GM19324 (cell line): ENCODE results near the gene UGT1A5.

Experiments
- ATAC-seq: cut with Tn5 transposase; IDR thresholded peaks from one replicate; pipeline ENCODE4 v1.9.1; 2021; ENCODE audit warnings: mild to moderate bottlenecking, moderate library complexity; ENCODE audit not compliant: unreplicated experiment, low FRiP score

The UGT1A5 gene

GRCh38 chr2:233821709-233822100 is 109.0 kb downstream of the UGT1A5 start:
- ATAC-seq, result no peak

GRCh38 chr2:233822101-233822771 is 109.5 kb downstream of the UGT1A5 start:
- ATAC-seq, result no peak
